T-cell (primary cell): ENCODE results near the gene BBOX1. TPM values are rescaled to one million over a fixed set of nuclear protein-coding genes. Genes with fewer than 3 reads are reported as not detected.

Source experiments
- ATAC-seq, 4 experiments: fragments of 200-7000 bp in 3 of 4; fragments of 150-1000 bp in 1 of 4; cut with Tn5 transposase; replicated peaks in 1 of 4; 1 replicate in 3 of 4; 2 replicates in 1 of 4; pipeline ENCODE4 v1.10.0; 2021; ENCODE audit warnings: moderate library complexity in 3 of 4, mild to moderate bottlenecking in 2 of 4, moderate number of reproducible peaks in 1 of 4
- CTCF ChIA-PET, 2 donors: fragments of 300-600 bp; sonication (Branson Sonifier 250); formaldehyde crosslinking; loops; one replicate each; lab custom pipeline; 2022; ENCODE audit warnings: antibody characterized with exemption in 2 of 2; lab: Charles Lee
- POLR2A ChIA-PET, 2 donors: fragments of 300-600 bp; sonication (Branson Sonifier 250); formaldehyde crosslinking; loops; one replicate each; lab custom pipeline; 2022; ENCODE audit warnings: antibody characterized with exemption in 2 of 2; lab: Charles Lee
- DNase-seq, 35 experiments: peaks; one replicate each; pipeline versions ENCODE4 v3.0.0 to v3.0.0-alpha.2; 2013 to 2023
- H3K27ac ChIP-seq: one replicate; pipeline ENCODE4 v1.5.1; 2013; ENCODE audit warnings: low read length
- H3K27me3 ChIP-seq, 2 experiments: replicated peaks in 1 of 2; 1 replicate in 1 of 2; 2 replicates in 1 of 2; pipeline versions ENCODE4 v1.6.1 to v1.7.0; 2013; ENCODE audit warnings: low read length in 1 of 2, mixed read lengths in 1 of 2; ENCODE audit not compliant: control insufficient read depth in 2 of 2, insufficient read depth in 2 of 2; ENCODE audit errors: extremely low read depth in 1 of 2
- H3K36me3 ChIP-seq, 2 donors: 1 replicate in 1 of 2; 2 replicates in 1 of 2; pipeline versions ENCODE4 v1.6.1 to v1.7.0; 2013; ENCODE audit warnings: low read length in 1 of 2; ENCODE audit not compliant: control insufficient read depth in 2 of 2, insufficient read depth in 1 of 2; ENCODE audit errors: extremely low read depth in 1 of 2
- H3K4me1 ChIP-seq, 2 experiments: 1 replicate in 1 of 2; 2 replicates in 1 of 2; pipeline versions ENCODE4 v1.6.1 to v1.7.0; 2013; ENCODE audit warnings: low read length in 2 of 2, mixed read lengths in 1 of 2; ENCODE audit not compliant: insufficient read depth in 2 of 2, control insufficient read depth in 1 of 2; ENCODE audit errors: extremely low read depth in 1 of 2
- H3K4me3 ChIP-seq, 2 donors: 1 replicate in 1 of 2; 2 replicates in 1 of 2; pipeline versions ENCODE4 v1.5.1 to v1.7.0; 2013; ENCODE audit warnings: mild to moderate bottlenecking in 2 of 2, low read length in 1 of 2, moderate library complexity in 1 of 2; ENCODE audit not compliant: control insufficient read depth in 1 of 2; ENCODE audit errors: extremely low read depth in 1 of 2
- H3K9me3 ChIP-seq: 2 replicates; pipeline ENCODE4 v1.7.0; 2013
- H3K27ac Mint-ChIP-seq, 2 donors: one replicate each; pipeline ENCODE4 v1.8.0; 2020 to 2021; ENCODE audit warnings: mild to moderate bottlenecking in 2 of 2, mixed read lengths in 2 of 2
- H3K27me3 Mint-ChIP-seq, 2 donors: one replicate each; pipeline ENCODE4 v1.8.0; 2021 to 2022; ENCODE audit warnings: mixed read lengths in 2 of 2
- H3K36me3 Mint-ChIP-seq: one replicate; pipeline ENCODE4 v1.8.0; 2021; ENCODE audit warnings: mixed read lengths
- H3K4me1 Mint-ChIP-seq, 3 donors: one replicate each; pipeline ENCODE4 v1.8.0; 2020 to 2022; ENCODE audit warnings: mixed read lengths in 3 of 3, mild to moderate bottlenecking in 1 of 3
- H3K4me3 Mint-ChIP-seq, 3 donors: one replicate each; pipeline ENCODE4 v1.8.0; 2020 to 2022; ENCODE audit warnings: mild to moderate bottlenecking in 3 of 3, mixed read lengths in 3 of 3, moderate library complexity in 3 of 3
- H3K9me3 Mint-ChIP-seq, 3 donors: one replicate each; pipeline ENCODE4 v1.8.0; 2020 to 2022; ENCODE audit warnings: mixed read lengths in 3 of 3
- WGBS: methylation state at CpG from one replicate; pipeline ENCODE4 v1.1.5; 2013; ENCODE audit warnings: missing lambda C conversion rate; ENCODE audit not compliant: insufficient coverage; 5-methylcytosine and 5-hydroxymethylcytosine counted together
- total RNA-seq, 35 experiments: library from RNA in 6 of 35; stranded (reverse) in 6 of 35; fragments of 120-200 nt in 1 of 35; gene quantifications; one replicate each; pipeline versions ENCODE4 v1.2.1 to v1.2.4 and lab custom pipeline; 2013 to 2026

BBOX1 gene
- total RNA-seq, 5 donors from 2014 or later (not counting 1 experiment from before 2014, with no cell fraction given) = not detected

DNA sequence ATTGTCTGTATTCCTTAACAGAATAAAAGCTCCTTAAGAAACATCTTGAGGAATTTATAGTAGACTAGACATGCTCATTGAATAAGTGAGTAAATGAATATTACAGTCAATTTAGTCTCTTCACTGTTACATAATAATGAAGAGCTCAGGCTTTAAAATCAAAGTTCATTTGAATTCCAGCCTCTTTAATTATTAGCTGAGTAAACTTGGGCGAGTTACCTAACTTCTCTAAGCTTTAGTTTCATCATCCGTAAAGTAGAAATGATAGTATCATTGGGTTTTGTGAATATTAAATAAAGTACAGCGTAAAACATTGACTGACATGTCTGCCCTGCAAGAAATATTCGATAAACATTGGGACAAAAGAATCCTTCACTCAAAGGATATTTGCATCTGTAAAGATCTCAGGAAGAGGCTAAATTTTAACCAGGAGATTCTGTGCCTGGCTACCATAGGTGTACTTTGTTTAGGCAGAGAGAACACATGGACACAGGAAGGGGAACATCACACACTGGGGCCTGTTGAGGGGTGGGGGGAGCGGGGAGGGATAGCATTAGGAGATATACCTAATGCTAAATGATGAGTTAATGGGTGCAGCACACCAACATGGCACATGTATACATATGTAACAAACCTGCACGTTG is 15.2 kb upstream of the BBOX1 start:
- H3K27me3 ChIP-seq = no peaks in the 10 kb centered on the region
- no peak overlapping the region for H3K27ac ChIP-seq
- ATAC-seq (no peak), DNase-seq (no peak)
- H3K4me1 ChIP-seq = no peaks in the 10 kb centered on the region
- Mint-ChIP-seq H3K36me3 (no peaks in the 10 kb centered on the region), H3K9me3 (peaks cover 0 to 8% (median 3%) of the 10 kb centered on the region in 3 donors), H3K4me1 (no peaks in the 10 kb centered on the region), H3K27me3 (no peaks in the 10 kb centered on the region), H3K4me3 (no peak overlapping the region), H3K27ac (no peak overlapping the region)
- no peaks in the 10 kb centered on the region for H3K36me3 ChIP-seq
- no peaks in the 10 kb centered on the region for H3K9me3 ChIP-seq
- no CpG with 5 or more reads among the region's 6 CpGs for WGBS
- ChIA-PET CTCF (no interaction called here), POLR2A (no interaction called here)
- no peak overlapping the region for H3K4me3 ChIP-seq

- H3K27ac ChIP-seq = no peak overlapping the region
- DNase-seq (no peak), ATAC-seq (no peak)
- H3K27me3 ChIP-seq = no peaks in the 10 kb centered on the region
- ChIA-PET POLR2A (no interaction called here), CTCF (no interaction called here)
- WGBS = no CpG with 5 or more reads among the region's 8 CpGs
- H3K4me3 ChIP-seq = no peak overlapping the region
- Mint-ChIP-seq H3K27ac (no peak overlapping the region), H3K4me3 (no peak overlapping the region), H3K27me3 (no peaks in the 10 kb centered on the region), H3K36me3 (no peaks in the 10 kb centered on the region), H3K9me3 (peaks cover 0 to 8% (median 3%) of the 10 kb centered on the region in 3 donors), H3K4me1 (no peaks in the 10 kb centered on the region)
- no peaks in the 10 kb centered on the region for H3K36me3 ChIP-seq
- H3K9me3 ChIP-seq = no peaks in the 10 kb centered on the region
- H3K4me1 ChIP-seq = no peaks in the 10 kb centered on the region
Measured at GRCh38 chr11:27025957-27026733, 14.5 kb upstream of the BBOX1 start.

- DNase-seq (no peak), ATAC-seq (no peak)
- Mint-ChIP-seq H3K27ac (no peak overlapping the region), H3K4me3 (no peak overlapping the region), H3K4me1 (no peaks in the 10 kb centered on the region), H3K27me3 (no peaks in the 10 kb centered on the region), H3K36me3 (no peaks in the 10 kb centered on the region), H3K9me3 (peaks cover 2 to 15% (median 3%) of the 10 kb centered on the region in 3 donors)
- CTCF ChIA-PET = no interaction called here
- H3K36me3 ChIP-seq = no peaks in the 10 kb centered on the region
- H3K9me3 ChIP-seq = no peaks in the 10 kb centered on the region
- H3K27ac ChIP-seq = no peak overlapping the region
- POLR2A ChIA-PET = no interaction called here
- no peaks in the 10 kb centered on the region for H3K4me1 ChIP-seq
- no CpG with 5 or more reads among the region's 1 CpG for WGBS
- H3K4me3 ChIP-seq = no peak overlapping the region
- peaks cover 0 to 3% of the 10 kb centered on the region in 2 experiments for H3K27me3 ChIP-seq
Measured at GRCh38 chr11:27028561-27028965, 12.1 kb upstream of the BBOX1 start.

DNA sequence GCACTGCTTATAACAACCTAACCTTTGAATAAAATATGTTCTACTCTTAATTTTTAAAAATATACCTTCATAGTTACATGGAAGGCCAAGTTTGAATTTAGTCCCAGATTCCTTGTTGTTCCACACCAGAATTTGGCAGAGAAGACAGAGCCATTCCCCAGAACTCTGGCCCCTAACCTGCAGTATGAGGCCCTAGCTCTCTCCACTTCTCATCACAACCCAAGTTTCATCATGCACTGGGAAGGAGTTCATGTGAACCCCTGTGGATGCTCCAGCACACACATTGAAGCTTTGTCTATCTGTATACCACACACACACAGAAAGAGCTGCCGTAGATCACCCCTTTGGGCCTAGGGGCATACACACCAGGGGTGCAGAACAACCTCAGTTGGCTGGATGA is 10.6 kb upstream of the BBOX1 start:
- Histone ChIP-seq H3K27me3 (peaks cover 0 to 3% of the 10 kb centered on the region in 2 experiments), H3K27ac (no peak overlapping the region), H3K9me3 (no peaks in the 10 kb centered on the region), H3K4me1 (no peaks in the 10 kb centered on the region), H3K4me3 (no peak overlapping the region), H3K36me3 (no peaks in the 10 kb centered on the region)
- ATAC-seq (no peak), DNase-seq (no peak)
- CTCF ChIA-PET = no interaction called here
- peaks cover 11 to 17% (median 12%) of the 10 kb centered on the region in 3 donors for H3K9me3 Mint-ChIP-seq
- no peaks in the 10 kb centered on the region for H3K27me3 Mint-ChIP-seq
- H3K36me3 Mint-ChIP-seq = no peaks in the 10 kb centered on the region
- WGBS = no CpG with 5 or more reads among the region's 1 CpG
- no peak overlapping the region for H3K27ac Mint-ChIP-seq
- no peaks in the 10 kb centered on the region for H3K4me1 Mint-ChIP-seq
- POLR2A ChIA-PET = no interaction called here
- H3K4me3 Mint-ChIP-seq = no peak overlapping the region

GRCh38 chr11:27031754-27032153 is 8.9 kb upstream of the BBOX1 start:
- H3K27ac ChIP-seq = no peak overlapping the region
- H3K27ac Mint-ChIP-seq = no peak overlapping the region
- 77% methylated on average over 4 of the region's 5 CpGs for WGBS
- H3K27me3 ChIP-seq = peaks cover 0 to 3% of the 10 kb centered on the region in 2 experiments
- H3K36me3 ChIP-seq = no peaks in the 10 kb centered on the region
- no peak overlapping the region for H3K4me3 Mint-ChIP-seq
- no peaks in the 10 kb centered on the region for H3K27me3 Mint-ChIP-seq
- ChIA-PET CTCF (no interaction called here), POLR2A (no interaction called here)
- no peaks in the 10 kb centered on the region for H3K36me3 Mint-ChIP-seq
- no peak for ATAC-seq
- H3K4me1 ChIP-seq = no peaks in the 10 kb centered on the region
- H3K4me3 ChIP-seq = no peak overlapping the region
- no peaks in the 10 kb centered on the region for H3K4me1 Mint-ChIP-seq
- DNase-seq = no peak
- H3K9me3 ChIP-seq = no peaks in the 10 kb centered on the region
- H3K9me3 Mint-ChIP-seq = peaks cover 11 to 24% (median 13%) of the 10 kb centered on the region in 3 donors

DNA sequence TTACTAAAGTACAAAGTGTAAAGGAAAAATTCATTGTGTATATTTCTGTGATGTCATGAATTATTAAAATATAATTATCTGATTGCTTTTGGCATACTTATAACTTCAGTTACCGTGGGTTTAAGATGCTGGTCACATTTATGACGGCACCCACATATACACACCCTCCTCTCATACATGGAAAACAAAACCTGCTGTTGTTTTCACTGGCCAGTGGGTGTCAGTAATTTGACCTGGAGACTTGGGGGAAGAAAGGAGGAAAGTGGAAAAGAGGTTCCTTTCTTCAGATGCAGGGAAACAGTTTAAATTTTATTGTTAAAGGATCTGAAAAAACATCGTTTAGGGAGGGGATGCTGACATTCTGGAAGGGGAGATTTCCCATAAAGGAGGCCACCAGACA is 742 bp upstream of the BBOX1 start:
- Histone ChIP-seq H3K4me3 (no peak overlapping the region), H3K27ac (no peak overlapping the region), H3K9me3 (no peaks in the 10 kb centered on the region), H3K4me1 (no peaks in the 10 kb centered on the region), H3K36me3 (no peaks in the 10 kb centered on the region), H3K27me3 (no peaks in the 10 kb centered on the region)
- no peak for DNase-seq
- H3K9me3 Mint-ChIP-seq = peaks cover 13 to 29% (median 26%) of the 10 kb centered on the region in 3 donors
- H3K4me1 Mint-ChIP-seq = no peaks in the 10 kb centered on the region
- no peaks in the 10 kb centered on the region for H3K36me3 Mint-ChIP-seq
- ATAC-seq = no peak
- no peaks in the 10 kb centered on the region for H3K27me3 Mint-ChIP-seq
- CTCF ChIA-PET = no interaction called here
- POLR2A ChIA-PET = no interaction called here
- WGBS = no CpG with 5 or more reads among the region's 3 CpGs
- no peak overlapping the region for H3K27ac Mint-ChIP-seq
- H3K4me3 Mint-ChIP-seq = no peak overlapping the region
